ENCODE results near the gene ABCG4.

- TF ChIP-seq CTCF (IDR thresholded peaks at IDR 0.05) = no peak
- no peak for TF ChIP-seq POLR2A (IDR thresholded peaks at IDR 0.05)
These were observed 7.6 kb downstream of the ABCG4 start for GRCh38 chr11:119156496-119156895.
